Measurements from ENCODE around the gene CST9. TPM values are rescaled to one million over a fixed set of nuclear protein-coding genes. Genes with fewer than 3 reads are reported as not detected.

CST9 gene
- total and polyA plus RNA-seq, 9 donors = not detected

DNA sequence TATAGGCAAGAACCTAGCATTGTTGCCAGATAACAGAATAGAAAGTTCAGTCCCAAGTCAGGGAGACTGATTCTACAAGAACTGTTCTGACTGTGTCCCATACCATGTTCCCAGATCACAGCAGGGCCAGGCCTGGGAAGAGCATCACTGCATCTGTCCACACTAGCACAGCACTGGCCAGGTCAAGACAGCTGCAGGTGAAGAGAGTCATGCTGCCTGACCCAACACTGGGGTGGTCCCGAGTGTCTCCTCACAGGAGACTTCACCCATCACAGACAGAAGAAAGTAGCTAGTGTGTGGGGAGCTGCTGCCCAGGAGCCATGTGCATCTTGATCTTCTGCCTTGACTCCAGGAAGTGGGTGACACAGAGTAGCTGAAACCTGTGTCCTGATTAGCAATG, 36.1 kb downstream of the CST9 start:
- Histone ChIP-seq H3K9me3 (no peaks in the 10 kb centered on the region), H3K4me1 (ENCODE audit: insufficient read depth) (no peaks in the 10 kb centered on the region), H3K27me3 (no peaks in the 10 kb centered on the region), H3K27ac (no peak overlapping the region), H3K36me3 (no peaks in the 10 kb centered on the region), H3K4me3 (no peak overlapping the region)
- intact Hi-C loops (cut with DNase I) = no loop called here
- 72 to 90% (median 81%) methylated on average over 1 of the region's 1 CpG for WGBS, 3 donors
- no peak for DNase-seq
- no peak for TF ChIP-seq EP300 (IDR thresholded peaks at IDR 0.05)
- TF ChIP-seq, protein P1, sequence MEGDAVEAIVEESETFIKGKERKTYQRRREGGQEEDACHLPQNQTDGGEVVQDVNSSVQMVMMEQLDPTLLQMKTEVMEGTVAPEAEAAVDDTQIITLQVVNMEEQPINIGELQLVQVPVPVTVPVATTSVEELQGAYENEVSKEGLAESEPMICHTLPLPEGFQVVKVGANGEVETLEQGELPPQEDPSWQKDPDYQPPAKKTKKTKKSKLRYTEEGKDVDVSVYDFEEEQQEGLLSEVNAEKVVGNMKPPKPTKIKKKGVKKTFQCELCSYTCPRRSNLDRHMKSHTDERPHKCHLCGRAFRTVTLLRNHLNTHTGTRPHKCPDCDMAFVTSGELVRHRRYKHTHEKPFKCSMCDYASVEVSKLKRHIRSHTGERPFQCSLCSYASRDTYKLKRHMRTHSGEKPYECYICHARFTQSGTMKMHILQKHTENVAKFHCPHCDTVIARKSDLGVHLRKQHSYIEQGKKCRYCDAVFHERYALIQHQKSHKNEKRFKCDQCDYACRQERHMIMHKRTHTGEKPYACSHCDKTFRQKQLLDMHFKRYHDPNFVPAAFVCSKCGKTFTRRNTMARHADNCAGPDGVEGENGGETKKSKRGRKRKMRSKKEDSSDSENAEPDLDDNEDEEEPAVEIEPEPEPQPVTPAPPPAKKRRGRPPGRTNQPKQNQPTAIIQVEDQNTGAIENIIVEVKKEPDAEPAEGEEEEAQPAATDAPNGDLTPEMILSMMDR (IDR thresholded peaks at IDR 0.05) = no peak
- TF ChIP-seq POLR2A (IDR thresholded peaks at IDR 0.05) = no peak

DNA sequence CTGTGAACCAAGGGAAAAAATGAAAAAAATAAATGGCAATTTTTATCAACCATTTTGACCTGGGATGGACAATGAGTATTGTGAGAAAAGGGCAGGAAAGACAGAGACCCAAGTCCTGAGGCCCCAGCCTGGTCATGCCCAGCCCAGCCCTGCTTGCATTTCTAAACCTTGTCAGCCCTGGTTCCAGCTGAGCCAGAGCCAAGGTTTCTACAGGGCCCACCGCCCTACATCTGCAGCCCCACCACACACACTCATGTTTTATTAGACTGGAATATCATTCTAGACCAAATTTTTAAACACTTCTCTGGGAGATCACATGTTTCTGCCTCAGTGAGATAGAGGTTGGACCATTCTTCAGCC, 36.8 kb downstream of the CST9 start:
- intact Hi-C loops (cut with DNase I) = no loop called here
- no peak for DNase-seq
- no peaks in the 10 kb centered on the region for H3K4me1 ChIP-seq (ENCODE audit: insufficient read depth)
- TF ChIP-seq POLR2A (IDR thresholded peaks at IDR 0.05) (no peak), EP300 (IDR thresholded peaks at IDR 0.05) (no peak)
- TF ChIP-seq, protein P1 (IDR thresholded peaks at IDR 0.05) = no peak
- H3K9me3 ChIP-seq = no peaks in the 10 kb centered on the region
- H3K4me3 ChIP-seq = no peak overlapping the region
- no peak overlapping the region for H3K27ac ChIP-seq
- WGBS, 3 donors = 68 to 78% (median 77%) methylated on average over 1 of the region's 1 CpG
- no peaks in the 10 kb centered on the region for H3K36me3 ChIP-seq
- H3K27me3 ChIP-seq = no peaks in the 10 kb centered on the region

DNA sequence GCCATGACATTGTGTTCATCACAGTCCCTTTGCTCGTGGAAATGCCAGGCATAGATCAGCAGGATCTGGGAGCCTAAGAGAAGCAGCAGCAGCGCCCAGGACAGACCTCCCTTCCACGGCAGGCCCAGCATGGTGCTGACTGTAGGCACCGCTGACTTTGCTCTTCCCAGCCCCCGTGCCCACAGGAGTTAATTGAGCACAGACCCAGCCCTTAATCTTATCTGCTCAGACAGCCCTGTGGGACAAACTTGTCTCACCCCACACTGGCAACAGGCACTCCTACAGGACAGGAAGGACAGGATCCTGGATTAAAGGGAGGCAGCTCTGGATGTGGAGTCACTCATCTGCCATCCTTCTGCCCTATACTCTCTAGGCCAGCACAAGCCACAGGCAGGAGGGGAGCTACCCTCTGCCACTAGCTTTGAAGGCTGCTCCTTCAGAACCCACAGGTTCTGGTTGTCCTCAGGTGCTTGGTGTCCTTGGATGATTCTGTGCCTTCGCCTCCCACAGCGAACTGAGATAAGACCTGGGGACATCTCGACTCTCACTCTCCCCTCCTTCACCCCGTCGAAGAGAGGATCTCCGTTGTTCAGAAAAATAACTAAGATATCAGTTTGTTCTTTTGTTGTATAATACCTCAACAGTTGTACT, 37.3 kb downstream of the CST9 start, which contains the start of gene CST9L:
CST9L (minus strand) TSS at position 165 of the 651 bp plus-strand sequence; CDS start at position 131, 34 bp downstream.
- Histone ChIP-seq H3K4me3 (no peak within 1 kb of the TSS), H3K4me1 (ENCODE audit: insufficient read depth) (no peaks in the 10 kb centered on the region), H3K27ac (no peak within 1 kb of the TSS), H3K36me3 (no peaks in the 10 kb centered on the region), H3K9me3 (no peaks in the 10 kb centered on the region), H3K27me3 (no peaks in the 10 kb centered on the region)
- 55 to 68% (median 59%) methylated on average over 11 of the region's 11 CpGs for WGBS, 3 donors
- no peak for DNase-seq
- intact Hi-C loops (cut with DNase I) = no loop called here
- TF ChIP-seq POLR2A (IDR thresholded peaks at IDR 0.05) = no peak

DNA sequence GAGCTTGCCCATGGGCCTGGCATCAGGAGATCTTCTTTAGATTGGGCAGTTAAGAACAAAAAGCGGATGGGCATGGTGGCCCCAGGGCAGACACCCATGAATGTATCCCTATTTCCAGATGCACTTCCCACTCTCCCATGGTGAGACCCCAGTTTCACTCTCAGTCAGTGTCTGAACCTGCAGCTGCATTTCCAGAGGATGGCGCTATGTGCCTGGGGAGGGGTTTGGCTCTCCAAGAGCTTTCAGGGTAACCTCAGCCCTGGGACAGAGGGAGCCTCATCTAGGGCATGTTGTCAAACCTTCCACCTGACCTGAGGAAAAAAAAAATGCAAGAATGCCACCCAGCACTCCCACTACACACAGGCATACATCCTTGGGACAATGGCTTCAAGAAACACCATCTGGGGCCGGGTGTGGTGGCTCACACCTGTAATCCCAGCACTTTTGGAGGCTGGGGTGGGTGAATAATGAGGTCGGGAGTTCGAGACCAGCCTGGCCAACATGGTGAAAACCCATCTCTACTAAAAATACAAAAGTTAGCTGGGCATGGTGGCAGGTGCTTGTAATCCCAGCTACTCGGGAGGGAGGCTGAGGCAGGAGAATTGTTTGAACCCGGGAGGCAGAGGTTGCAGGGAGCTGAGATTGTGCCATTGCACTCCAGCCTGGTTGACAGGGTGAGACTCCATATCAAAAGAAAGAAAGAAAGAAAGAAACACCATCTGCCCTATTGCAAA, 39.4 kb downstream of the CST9 start:
- Histone ChIP-seq H3K9me3 (peaks cover 0 to 4% of the 10 kb centered on the region in 2 donors), H3K27me3 (no peaks in the 10 kb centered on the region), H3K4me1 (ENCODE audit: insufficient read depth) (no peaks in the 10 kb centered on the region), H3K4me3 (no peak overlapping the region), H3K36me3 (no peaks in the 10 kb centered on the region), H3K27ac (no peak overlapping the region)
- DNase-seq = no peak
- intact Hi-C loops (cut with DNase I) = no loop called here
- WGBS, 3 donors = 61 to 72% (median 63%) methylated on average over 7 of the region's 7 CpGs
- TF ChIP-seq POLR2A (IDR thresholded peaks at IDR 0.05) (no peak), EP300 (IDR thresholded peaks at IDR 0.05) (no peak)
- TF ChIP-seq, protein P1 (IDR thresholded peaks at IDR 0.05) = no peak

DNA sequence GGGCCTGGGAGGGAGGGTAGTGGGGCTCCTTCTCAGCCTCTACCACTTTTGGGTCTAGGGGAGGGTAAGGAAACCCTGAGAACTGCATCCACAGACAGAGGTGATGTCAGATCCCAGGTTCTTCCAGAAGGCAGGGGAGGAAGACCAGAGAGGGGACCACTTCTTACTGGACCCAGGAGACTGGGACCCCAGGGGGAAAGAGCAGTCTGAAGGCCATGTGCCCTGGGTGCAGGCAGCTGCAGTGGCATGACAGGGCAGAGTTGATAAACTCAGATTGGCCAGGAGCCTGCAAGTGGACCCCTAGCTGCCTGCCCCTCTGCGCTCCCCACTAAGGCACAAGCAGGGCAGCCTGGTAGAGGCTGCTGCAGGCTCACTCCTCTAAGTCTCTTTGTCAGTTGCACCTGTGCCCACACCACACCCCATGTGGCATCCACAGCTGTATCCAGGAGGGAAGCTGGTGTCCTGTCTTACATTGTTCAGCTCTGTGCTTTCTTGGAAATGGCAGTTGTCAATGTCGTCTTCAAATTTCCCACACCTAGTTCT, 40.1 kb downstream of the CST9 start:
- no peak overlapping the region for H3K27ac ChIP-seq
- peaks cover 0 to 7% of the 10 kb centered on the region in 2 donors for H3K9me3 ChIP-seq
- 91 to 100% (median 93%) methylated on average over 2 of the region's 2 CpGs for WGBS, 3 donors
- H3K27me3 ChIP-seq = no peaks in the 10 kb centered on the region
- TF ChIP-seq POLR2A (IDR thresholded peaks at IDR 0.05) (no peak), EP300 (IDR thresholded peaks at IDR 0.05) (no peak)
- TF ChIP-seq, protein P1 (IDR thresholded peaks at IDR 0.05) = no peak
- H3K36me3 ChIP-seq = no peaks in the 10 kb centered on the region
- no peaks in the 10 kb centered on the region for H3K4me1 ChIP-seq (ENCODE audit: insufficient read depth)
- no peak for DNase-seq
- intact Hi-C loops (cut with DNase I) = no loop called here
- H3K4me3 ChIP-seq = no peak overlapping the region

Measured in ovary (tissue), 9 donors.